Measurements from ENCODE around the gene SERPINB1. TPM values are rescaled to one million over a fixed set of nuclear protein-coding genes. Genes with fewer than 3 reads are reported as not detected.

The SERPINB1 gene
- total RNA-seq: 10 to 100 TPM; 35.1 to 53.6 (median 51.8) TPM

- peak; percentile 78 for DNase-seq (ENCODE audit: low spot score in 2 of 2)
- intact Hi-C loops (cut with DNase I; ENCODE audit: low total_unique reads): loop anchor here (10.0 kb wide), 1 partner anchor 93 kb away; no protein-coding TSS in a partner anchor
- H3K4me3 ChIP-seq: peak within 1 kb of the TSS; percentile 52 to 91 (median 72)
- peaks cover 12 to 30% of the 10 kb centered on the region in 2 donors for H3K4me1 ChIP-seq
- no peak for TF ChIP-seq POLR2A (IDR thresholded peaks at IDR 0.05)
- TF ChIP-seq POLR2AphosphoS5 (IDR thresholded peaks at IDR 0.05): peak; percentile 79 to 93 (median 89)
- no peaks in the 10 kb centered on the region for H3K36me3 ChIP-seq
- H3K9me3 ChIP-seq: no peaks in the 10 kb centered on the region
- no peaks in the 10 kb centered on the region for H3K27me3 ChIP-seq
- H3K27ac ChIP-seq: peak within 1 kb of the TSS; percentile 98 to 100
These were observed at the start of gene SERPINB1 for GRCh38 chr6:2841264-2842138. TSS of gene SERPINB1 (minus strand) at chr6:2841863. CDS start at chr6:2840586, 1,277 bp downstream.

- Histone ChIP-seq H3K9me3 (no peaks in the 10 kb centered on the region), H3K36me3 (peaks cover 3% of the 10 kb centered on the region), H3K27me3 (no peaks in the 10 kb centered on the region), H3K4me1 (no peaks in the 10 kb centered on the region), H3K4me3 (no peak overlapping the region), H3K27ac (no peak overlapping the region)
- DNase-seq (ENCODE audit: low spot score in 2 of 2): no peak
- TF ChIP-seq, protein P1, sequence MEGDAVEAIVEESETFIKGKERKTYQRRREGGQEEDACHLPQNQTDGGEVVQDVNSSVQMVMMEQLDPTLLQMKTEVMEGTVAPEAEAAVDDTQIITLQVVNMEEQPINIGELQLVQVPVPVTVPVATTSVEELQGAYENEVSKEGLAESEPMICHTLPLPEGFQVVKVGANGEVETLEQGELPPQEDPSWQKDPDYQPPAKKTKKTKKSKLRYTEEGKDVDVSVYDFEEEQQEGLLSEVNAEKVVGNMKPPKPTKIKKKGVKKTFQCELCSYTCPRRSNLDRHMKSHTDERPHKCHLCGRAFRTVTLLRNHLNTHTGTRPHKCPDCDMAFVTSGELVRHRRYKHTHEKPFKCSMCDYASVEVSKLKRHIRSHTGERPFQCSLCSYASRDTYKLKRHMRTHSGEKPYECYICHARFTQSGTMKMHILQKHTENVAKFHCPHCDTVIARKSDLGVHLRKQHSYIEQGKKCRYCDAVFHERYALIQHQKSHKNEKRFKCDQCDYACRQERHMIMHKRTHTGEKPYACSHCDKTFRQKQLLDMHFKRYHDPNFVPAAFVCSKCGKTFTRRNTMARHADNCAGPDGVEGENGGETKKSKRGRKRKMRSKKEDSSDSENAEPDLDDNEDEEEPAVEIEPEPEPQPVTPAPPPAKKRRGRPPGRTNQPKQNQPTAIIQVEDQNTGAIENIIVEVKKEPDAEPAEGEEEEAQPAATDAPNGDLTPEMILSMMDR (IDR thresholded peaks at IDR 0.05): no peak
- no peak for TF ChIP-seq POLR2A (IDR thresholded peaks at IDR 0.05)
- no peak for TF ChIP-seq POLR2AphosphoS5 (IDR thresholded peaks at IDR 0.05)
- intact Hi-C loops (cut with DNase I; ENCODE audit: low total_unique reads): no loop called here
These were observed 49.5 kb upstream of the SERPINB1 start for GRCh38 chr6:2890976-2891767.

- DNase-seq (ENCODE audit: low spot score in 2 of 2): no peak
- H3K4me1 ChIP-seq: no peaks in the 10 kb centered on the region
- H3K27me3 ChIP-seq: no peaks in the 10 kb centered on the region
- intact Hi-C loops (cut with DNase I; ENCODE audit: low total_unique reads): no loop called here
- H3K9me3 ChIP-seq: no peaks in the 10 kb centered on the region
- no peak for TF ChIP-seq POLR2AphosphoS5 (IDR thresholded peaks at IDR 0.05)
- TF ChIP-seq, protein P1 (IDR thresholded peaks at IDR 0.05): no peak
- no peak for TF ChIP-seq POLR2A (IDR thresholded peaks at IDR 0.05)
- H3K36me3 ChIP-seq: peaks cover 3% of the 10 kb centered on the region
- H3K27ac ChIP-seq: no peak overlapping the region
- H3K4me3 ChIP-seq: no peak overlapping the region
These were observed 44.5 kb upstream of the SERPINB1 start for GRCh38 chr6:2885967-2886735.

DNA sequence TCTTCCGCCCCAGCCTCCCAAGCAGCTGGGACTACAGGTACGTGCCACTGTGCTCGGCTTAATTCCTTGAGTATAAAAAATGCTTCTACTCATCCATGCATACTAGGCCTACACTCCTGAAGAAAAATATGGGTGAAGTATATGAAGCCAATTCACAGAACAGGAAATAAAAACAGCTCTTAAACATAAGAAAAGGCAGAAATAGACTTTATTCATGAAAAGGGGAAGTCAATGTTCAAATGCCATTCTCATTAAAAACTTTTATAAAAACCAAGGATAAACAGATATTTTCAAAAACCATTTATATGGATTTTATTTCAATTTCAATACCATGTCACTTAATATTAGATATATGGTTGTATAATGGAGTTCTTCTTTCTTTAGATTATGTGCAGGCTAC is 43.1 kb upstream of the SERPINB1 start:
- Histone ChIP-seq H3K27me3 (no peaks in the 10 kb centered on the region), H3K36me3 (no peaks in the 10 kb centered on the region), H3K9me3 (no peaks in the 10 kb centered on the region), H3K4me3 (no peak overlapping the region), H3K27ac (no peak overlapping the region), H3K4me1 (no peaks in the 10 kb centered on the region)
- TF ChIP-seq, protein P1 (IDR thresholded peaks at IDR 0.05): no peak
- TF ChIP-seq POLR2AphosphoS5 (IDR thresholded peaks at IDR 0.05) (no peak), POLR2A (IDR thresholded peaks at IDR 0.05) (no peak)
- DNase-seq (ENCODE audit: low spot score in 2 of 2): no peak
- intact Hi-C loops (cut with DNase I; ENCODE audit: low total_unique reads): no loop called here

DNA sequence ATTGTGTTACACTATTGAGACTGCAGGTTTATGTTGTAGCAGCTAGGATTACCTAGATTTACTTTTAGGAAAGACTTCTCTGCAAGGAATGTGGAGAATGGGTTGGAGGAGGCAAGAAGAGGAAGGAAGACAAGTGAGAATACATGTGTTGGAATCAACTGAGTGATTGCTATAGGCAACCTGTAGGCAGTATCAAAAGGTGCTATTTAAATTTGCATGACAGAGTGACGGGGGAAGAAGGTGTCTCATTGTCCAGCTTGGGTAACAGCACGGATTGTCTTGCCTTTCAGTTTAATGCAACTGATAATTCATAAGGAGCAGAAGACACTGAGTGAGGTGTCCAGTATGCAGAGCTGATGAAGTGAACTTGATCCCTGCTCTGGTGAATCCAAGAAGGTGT is 42.0 kb upstream of the SERPINB1 start:
- no peak for TF ChIP-seq POLR2AphosphoS5 (IDR thresholded peaks at IDR 0.05)
- TF ChIP-seq POLR2A (IDR thresholded peaks at IDR 0.05): no peak
- TF ChIP-seq, protein P1 (IDR thresholded peaks at IDR 0.05): no peak
- intact Hi-C loops (cut with DNase I; ENCODE audit: low total_unique reads): no loop called here
- Histone ChIP-seq H3K27me3 (no peaks in the 10 kb centered on the region), H3K27ac (no peak overlapping the region), H3K9me3 (no peaks in the 10 kb centered on the region), H3K4me3 (no peak overlapping the region), H3K36me3 (no peaks in the 10 kb centered on the region), H3K4me1 (no peaks in the 10 kb centered on the region)
- no peak for DNase-seq (ENCODE audit: low spot score in 2 of 2)
